Measurements from ENCODE around the gene RPL36.

Gene RPL36

GRCh38 chr19:5669212-5669611 is 20.9 kb upstream of the RPL36 start:
- Histone ChIP-seq H3K79me2 (ENCODE audit: insufficient read depth, low read length) (no peaks in the 10 kb centered on the region), H4K20me1 (ENCODE audit: insufficient read depth, low read length) (peaks cover 13% of the 10 kb centered on the region), H3K9me3 (ENCODE audit: insufficient read depth, low read length, severe bottlenecking) (no peaks in the 10 kb centered on the region), H2AFZ (ENCODE audit: low read depth, low read length) (no peak overlapping the region), H3K4me3 (ENCODE audit: low read depth in 1 of 2, low read length in 2 of 2) (no peak overlapping the region), H3K36me3 (ENCODE audit: insufficient read depth, low read length) (peaks cover 74% of the 10 kb centered on the region), H3K27me3 (ENCODE audit: insufficient read depth, low read length, poor library complexity) (no peaks in the 10 kb centered on the region), H3K4me1 (ENCODE audit: insufficient read depth, low read length) (no peaks in the 10 kb centered on the region), H3K9ac (ENCODE audit: low read depth, low read length) (no peak overlapping the region), H3K27ac (ENCODE audit: low read length) (no peak overlapping the region), H3K4me2 (ENCODE audit: insufficient read depth, low read length) (no peak overlapping the region)
- TF ChIP-seq CTCF (IDR thresholded peaks at IDR 0.05; ENCODE audit: borderline replicate concordance, extremely low read depth, low read length, poor library complexity, severe bottlenecking), result no peak
- TF ChIP-seq EZH2 (IDR thresholded peaks at IDR 0.05; ENCODE audit: borderline replicate concordance, low read depth, low read length, severe bottlenecking), result no peak
- ATAC-seq (ENCODE audit: insufficient read depth, low read depth) (no peak), DNase-seq (no peak)

- no peak overlapping the region for H2AFZ ChIP-seq (ENCODE audit: low read depth, low read length)
- DNase-seq (no peak), ATAC-seq (ENCODE audit: insufficient read depth, low read depth) (no peak)
- H3K27me3 ChIP-seq (ENCODE audit: insufficient read depth, low read length, poor library complexity), result no peaks in the 10 kb centered on the region
- H3K36me3 ChIP-seq (ENCODE audit: insufficient read depth, low read length), result peaks cover 50% of the 10 kb centered on the region
- no peak overlapping the region for H3K4me3 ChIP-seq (ENCODE audit: low read depth in 1 of 2, low read length in 2 of 2)
- no peaks in the 10 kb centered on the region for H3K4me1 ChIP-seq (ENCODE audit: insufficient read depth, low read length)
- H3K4me2 ChIP-seq (ENCODE audit: insufficient read depth, low read length), result no peak overlapping the region
- H3K9me3 ChIP-seq (ENCODE audit: insufficient read depth, low read length, severe bottlenecking), result no peaks in the 10 kb centered on the region
- H4K20me1 ChIP-seq (ENCODE audit: insufficient read depth, low read length), result peaks cover 14% of the 10 kb centered on the region
- H3K27ac ChIP-seq (ENCODE audit: low read length), result no peak overlapping the region
- no peaks in the 10 kb centered on the region for H3K79me2 ChIP-seq (ENCODE audit: insufficient read depth, low read length)
- TF ChIP-seq EZH2 (IDR thresholded peaks at IDR 0.05; ENCODE audit: borderline replicate concordance, low read depth, low read length, severe bottlenecking), result no peak
- no peak for TF ChIP-seq CTCF (IDR thresholded peaks at IDR 0.05; ENCODE audit: borderline replicate concordance, extremely low read depth, low read length, poor library complexity, severe bottlenecking)
- no peak overlapping the region for H3K9ac ChIP-seq (ENCODE audit: low read depth, low read length)
Observed at GRCh38 chr19:5671600-5671999, 18.5 kb upstream of the RPL36 start.

- Histone ChIP-seq H3K4me2 (ENCODE audit: insufficient read depth, low read length) (no peak overlapping the region), H3K9me3 (ENCODE audit: insufficient read depth, low read length, severe bottlenecking) (no peaks in the 10 kb centered on the region), H4K20me1 (ENCODE audit: insufficient read depth, low read length) (peaks cover 8% of the 10 kb centered on the region), H3K4me3 (ENCODE audit: low read depth in 1 of 2, low read length in 2 of 2) (no peak overlapping the region), H3K4me1 (ENCODE audit: insufficient read depth, low read length) (no peaks in the 10 kb centered on the region), H3K27me3 (ENCODE audit: insufficient read depth, low read length, poor library complexity) (no peaks in the 10 kb centered on the region), H2AFZ (ENCODE audit: low read depth, low read length) (no peak overlapping the region), H3K9ac (ENCODE audit: low read depth, low read length) (no peak overlapping the region), H3K79me2 (ENCODE audit: insufficient read depth, low read length) (no peaks in the 10 kb centered on the region), H3K27ac (ENCODE audit: low read length) (no peak overlapping the region), H3K36me3 (ENCODE audit: insufficient read depth, low read length) (peaks cover 42% of the 10 kb centered on the region)
- ATAC-seq (ENCODE audit: insufficient read depth, low read depth) (no peak), DNase-seq (no peak)
- no peak for TF ChIP-seq EZH2 (IDR thresholded peaks at IDR 0.05; ENCODE audit: borderline replicate concordance, low read depth, low read length, severe bottlenecking)
- TF ChIP-seq CTCF (IDR thresholded peaks at IDR 0.05; ENCODE audit: borderline replicate concordance, extremely low read depth, low read length, poor library complexity, severe bottlenecking), result no peak
Observed at GRCh38 chr19:5672708-5673459, 17.2 kb upstream of the RPL36 start.

Data from DND-41 (cell line).